DND-41 (cell line): ENCODE results near the gene RETN.

Experiments used
- ATAC-seq: fragments of 200-7000 bp; cut with Tn5 transposase; 3 replicates; pipeline ENCODE4 v1.9.1; 2021; ENCODE audit warnings: low read depth; ENCODE audit not compliant: insufficient read depth
- DNase-seq: peaks from one replicate; pipeline ENCODE4 v3.0.0-alpha.2; 2020
- H2AFZ ChIP-seq: 2 replicates; pipeline ENCODE4 v1.6.0; 2012; ENCODE audit warnings: low read depth, low read length
- H3K27ac ChIP-seq: 2 replicates; pipeline ENCODE4 v1.5.1; 2012; ENCODE audit warnings: low read length, inconsistent platforms
- H3K27me3 ChIP-seq: fragments of 200-600 bp; sonication (generic); 2 replicates; pipeline ENCODE4 v1.6.0; 2012; ENCODE audit warnings: low read length, mild to moderate bottlenecking, inconsistent platforms; ENCODE audit not compliant: insufficient read depth, poor library complexity
- H3K36me3 ChIP-seq: 2 replicates; pipeline ENCODE4 v1.5.1; 2012; ENCODE audit warnings: low read length, inconsistent platforms; ENCODE audit not compliant: insufficient read depth
- H3K4me1 ChIP-seq: 2 replicates; pipeline ENCODE4 v1.5.1; 2012; ENCODE audit warnings: mild to moderate bottlenecking, low read length; ENCODE audit not compliant: insufficient read depth
- H3K4me2 ChIP-seq: 2 replicates; pipeline ENCODE4 v1.6.0; 2012; ENCODE audit warnings: mild to moderate bottlenecking, moderate library complexity, low read length, inconsistent platforms; ENCODE audit not compliant: insufficient read depth
- H3K4me3 ChIP-seq, 2 experiments: fragments of 200-600 bp in 1 of 2; shearing (Covaris generic) in 1 of 2; 2 replicates each; pipeline ENCODE4 v1.5.1; 2012 to 2016; ENCODE audit warnings: inconsistent platforms in 2 of 2, low read length in 2 of 2, mild to moderate bottlenecking in 2 of 2, low read depth in 1 of 2, moderate library complexity in 1 of 2
- H3K79me2 ChIP-seq: 2 replicates; pipeline ENCODE4 v1.6.0; 2012; ENCODE audit warnings: low read length, inconsistent platforms; ENCODE audit not compliant: insufficient read depth
- H3K9ac ChIP-seq: 2 replicates; pipeline ENCODE4 v1.6.0; 2012; ENCODE audit warnings: low read depth, mild to moderate bottlenecking, inconsistent platforms, low read length, moderate library complexity
- H3K9me3 ChIP-seq: 2 replicates; pipeline ENCODE4 v1.5.1; 2012; ENCODE audit warnings: low read length, moderate library complexity, mild to moderate bottlenecking, inconsistent platforms; ENCODE audit not compliant: insufficient read depth, severe bottlenecking
- H4K20me1 ChIP-seq: 2 replicates; pipeline ENCODE4 v1.6.0; 2012; ENCODE audit warnings: low read length; ENCODE audit not compliant: insufficient read depth
- EZH2 ChIP-seq: IDR thresholded peaks from 3 replicates; pipeline ENCODE4 v1.6.1; 2012; ENCODE audit warnings: borderline replicate concordance, low read depth, mild to moderate bottlenecking, moderate library complexity, low read length, inconsistent platforms; ENCODE audit not compliant: severe bottlenecking
- TF ChIP-seq, protein P1 (sequence below): IDR thresholded peaks from 2 replicates; pipeline ENCODE4 v1.5.1; 2012; ENCODE audit warnings: borderline replicate concordance, low read length, moderate library complexity, mild to moderate bottlenecking; ENCODE audit not compliant: poor library complexity, severe bottlenecking; ENCODE audit errors: extremely low read depth

Gene RETN

DNA sequence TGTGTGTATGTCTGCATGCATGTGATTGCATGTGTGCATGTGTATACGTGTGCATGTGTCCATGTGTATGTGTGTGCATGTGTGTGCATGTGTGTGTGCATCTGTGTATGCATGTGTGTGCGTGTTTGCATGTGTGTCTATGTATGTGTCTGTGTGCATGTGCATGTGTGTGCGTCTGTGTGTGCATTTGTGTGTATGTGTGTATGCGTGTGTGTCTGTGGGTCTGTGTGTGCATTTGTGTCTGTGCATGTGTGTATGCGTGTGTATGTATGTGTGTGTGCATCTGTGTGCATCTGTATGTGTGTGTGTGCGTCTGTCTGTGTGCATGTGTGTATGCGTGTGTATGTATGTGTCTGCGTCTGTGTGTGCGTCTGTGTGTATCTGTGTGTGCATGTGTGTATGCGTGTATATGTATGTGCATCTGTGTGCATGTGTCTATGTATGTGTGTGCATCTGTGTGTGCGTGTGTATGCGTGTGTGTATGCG, 28.9 kb upstream of the RETN start:
- Histone ChIP-seq H3K36me3 (no peaks in the 10 kb centered on the region), H3K79me2 (no peaks in the 10 kb centered on the region), H3K9me3 (peaks cover 5% of the 10 kb centered on the region), H2AFZ (no peak overlapping the region), H3K4me1 (no peaks in the 10 kb centered on the region), H3K27me3 (no peaks in the 10 kb centered on the region), H4K20me1 (no peaks in the 10 kb centered on the region), H3K9ac (no peak overlapping the region), H3K27ac (no peak overlapping the region), H3K4me3 (no peak overlapping the region), H3K4me2 (no peak overlapping the region)
- DNase-seq (no peak), ATAC-seq (no peak)
- TF ChIP-seq, protein P1, sequence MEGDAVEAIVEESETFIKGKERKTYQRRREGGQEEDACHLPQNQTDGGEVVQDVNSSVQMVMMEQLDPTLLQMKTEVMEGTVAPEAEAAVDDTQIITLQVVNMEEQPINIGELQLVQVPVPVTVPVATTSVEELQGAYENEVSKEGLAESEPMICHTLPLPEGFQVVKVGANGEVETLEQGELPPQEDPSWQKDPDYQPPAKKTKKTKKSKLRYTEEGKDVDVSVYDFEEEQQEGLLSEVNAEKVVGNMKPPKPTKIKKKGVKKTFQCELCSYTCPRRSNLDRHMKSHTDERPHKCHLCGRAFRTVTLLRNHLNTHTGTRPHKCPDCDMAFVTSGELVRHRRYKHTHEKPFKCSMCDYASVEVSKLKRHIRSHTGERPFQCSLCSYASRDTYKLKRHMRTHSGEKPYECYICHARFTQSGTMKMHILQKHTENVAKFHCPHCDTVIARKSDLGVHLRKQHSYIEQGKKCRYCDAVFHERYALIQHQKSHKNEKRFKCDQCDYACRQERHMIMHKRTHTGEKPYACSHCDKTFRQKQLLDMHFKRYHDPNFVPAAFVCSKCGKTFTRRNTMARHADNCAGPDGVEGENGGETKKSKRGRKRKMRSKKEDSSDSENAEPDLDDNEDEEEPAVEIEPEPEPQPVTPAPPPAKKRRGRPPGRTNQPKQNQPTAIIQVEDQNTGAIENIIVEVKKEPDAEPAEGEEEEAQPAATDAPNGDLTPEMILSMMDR = no peak
- TF ChIP-seq EZH2 = no peak

DNA sequence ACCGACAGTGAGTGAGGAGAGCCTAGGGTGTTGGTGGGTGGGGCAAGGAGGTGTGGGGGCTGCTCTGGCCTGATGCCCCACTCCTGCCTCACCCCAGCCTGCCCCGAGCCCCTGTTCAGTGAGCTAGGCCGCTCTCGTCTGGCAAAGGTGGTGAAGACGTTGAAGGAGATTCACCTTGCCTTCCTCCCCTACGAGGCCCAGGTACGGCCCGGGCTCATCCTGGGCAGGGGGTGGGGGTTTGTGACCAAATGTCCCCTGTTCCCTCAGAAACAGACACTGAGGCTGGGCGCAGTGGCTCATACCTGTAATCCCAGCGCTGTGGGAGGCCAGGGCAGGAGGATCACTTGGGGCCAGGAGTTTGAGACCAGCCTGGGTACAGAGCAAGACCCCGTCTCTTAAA, 28.0 kb upstream of the RETN start:
- Histone ChIP-seq H3K79me2 (no peaks in the 10 kb centered on the region), H3K9me3 (peaks cover 5% of the 10 kb centered on the region), H4K20me1 (no peaks in the 10 kb centered on the region), H3K4me2 (no peak overlapping the region), H3K9ac (no peak overlapping the region), H3K36me3 (no peaks in the 10 kb centered on the region), H3K27me3 (no peaks in the 10 kb centered on the region), H3K4me3 (no peak overlapping the region), H3K4me1 (no peaks in the 10 kb centered on the region), H2AFZ (no peak overlapping the region), H3K27ac (no peak overlapping the region)
- no peak for ATAC-seq
- DNase-seq = no peak
- TF ChIP-seq EZH2 = no peak
- TF ChIP-seq, protein P1 = no peak

DNA sequence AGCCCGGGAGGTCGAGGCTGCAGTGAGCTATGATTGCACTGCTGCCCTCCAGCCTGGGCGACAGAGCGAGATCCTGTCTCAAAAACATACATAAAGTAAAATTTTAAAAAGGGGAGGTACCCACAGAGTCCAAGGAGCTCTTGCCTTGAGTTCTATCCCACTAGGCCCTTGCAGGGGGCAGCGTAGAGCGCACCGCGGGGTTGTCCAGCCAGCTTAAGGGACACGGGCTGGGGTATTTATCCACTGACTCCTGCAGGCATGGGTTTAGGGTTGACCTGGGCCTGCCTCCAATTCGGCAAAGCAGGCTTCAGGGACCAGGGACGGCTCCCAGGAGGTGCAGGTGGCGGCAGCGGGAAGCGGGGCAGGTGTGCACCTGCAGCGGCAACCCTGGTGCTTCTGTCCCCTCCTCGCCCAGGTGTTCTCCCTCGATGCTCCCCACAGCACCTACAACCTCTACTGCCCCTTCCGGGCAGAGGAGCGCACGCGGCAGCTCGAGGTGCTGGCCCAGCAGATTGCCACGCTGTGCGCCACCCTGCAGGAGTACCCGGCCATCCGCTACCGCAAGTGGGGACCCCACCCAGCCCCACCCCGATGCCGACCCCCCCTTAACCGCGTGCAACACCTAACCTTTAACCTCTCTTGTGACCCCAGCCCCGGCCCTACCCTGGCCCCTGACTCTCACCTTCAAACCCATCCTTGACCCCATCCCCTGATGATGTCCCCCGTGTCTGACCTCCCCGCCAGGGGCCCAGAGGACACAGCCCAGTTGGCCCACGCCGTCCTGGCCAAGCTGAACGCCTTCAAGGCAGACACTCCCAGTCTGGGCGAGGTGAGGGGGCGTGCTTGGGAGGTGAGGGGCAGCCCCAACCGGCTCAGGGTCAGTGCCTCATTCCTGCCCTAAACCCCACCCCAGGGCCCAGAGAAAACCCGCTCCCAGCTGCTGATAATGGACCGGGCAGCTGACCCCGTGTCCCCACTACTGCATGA, 27.3 kb upstream of the RETN start:
- DNase-seq (no peak), ATAC-seq (no peak)
- no peaks in the 10 kb centered on the region for H3K27me3 ChIP-seq
- H2AFZ ChIP-seq = no peak overlapping the region
- H3K4me1 ChIP-seq = no peaks in the 10 kb centered on the region
- H3K4me3 ChIP-seq = no peak overlapping the region
- no peaks in the 10 kb centered on the region for H4K20me1 ChIP-seq
- no peak for TF ChIP-seq EZH2
- TF ChIP-seq, protein P1 = peak; percentile 19
- no peaks in the 10 kb centered on the region for H3K36me3 ChIP-seq
- peaks cover 5% of the 10 kb centered on the region for H3K9me3 ChIP-seq
- no peaks in the 10 kb centered on the region for H3K79me2 ChIP-seq
- no peak overlapping the region for H3K27ac ChIP-seq
- H3K9ac ChIP-seq = no peak overlapping the region
- no peak overlapping the region for H3K4me2 ChIP-seq
